HCT116 (cell line): ENCODE results near the gene SMCO1. TPM values are rescaled to one million over a fixed set of nuclear protein-coding genes. Genes with fewer than 3 reads are reported as not detected.

ENCODE experiments used
- ATAC-seq: fragments of 200-7000 bp; cut with Tn5 transposase; 2 replicates; pipeline ENCODE4 v1.9.1; 2020; ENCODE audit warnings: mild to moderate bottlenecking, moderate library complexity
- BruUV-seq: library from RNA; stranded (reverse); fragments of 400-500 nt; replicated peaks from 2 replicates; lab custom pipeline; 2021; lab: Mats Ljungman, UMichigan
- CTCF ChIA-PET: fragments of 300-600 bp; sonication (Branson Sonifier 250); formaldehyde crosslinking; loops from one replicate; lab custom pipeline; 2021; ENCODE audit warnings: antibody characterized with exemption; lab: Charles Lee
- POLR2A ChIA-PET: fragments of 300-600, 350-600 bp; sonication (Branson Sonifier 250); formaldehyde crosslinking; loops from one replicate; lab custom pipeline; 2021; ENCODE audit warnings: antibody characterized with exemption; lab: Charles Lee
- RAD21 ChIA-PET, 2 experiments: fragments of 300-600 bp; sonication (Branson Sonifier 250); formaldehyde crosslinking; loops; one replicate each; lab custom pipeline; 2023; ENCODE audit warnings: low total read pairs in 2 of 2; ENCODE audit not compliant: uncharacterized antibody in 2 of 2, unreplicated experiment in 2 of 2, low non-redundant PET in 1 of 2; lab: Charles Lee
- DNase-seq: peaks from one replicate; pipeline ENCODE4 v3.0.0-alpha.2; 2010; ENCODE audit warnings: low read depth, low spot score
- H2AFZ ChIP-seq: fragments of 200-600 bp; shearing (Covaris generic), sonication (generic); 2 replicates; pipeline ENCODE4 v1.6.1; 2017; ENCODE audit warnings: low read depth, mixed run types, mixed read lengths, antibody characterized with exemption, low read length; ENCODE audit not compliant: poor library complexity, severe bottlenecking
- H3K27ac ChIP-seq: 2 replicates; pipeline ENCODE4 v1.5.1; 2012; ENCODE audit warnings: low read depth, low read length
- H3K27me3 ChIP-seq: fragments of 200-600 bp; sonication (generic); 2 replicates; pipeline ENCODE4 v1.6.1; 2016; ENCODE audit warnings: mixed run types, low read length, mixed read lengths; ENCODE audit not compliant: insufficient read depth
- H3K36me3 ChIP-seq, 2 experiments: fragments of 200-500 bp in 1 of 2; fragments of 200-600 bp in 1 of 2; sonication (Bioruptor generic) in 1 of 2; sonication (generic) in 1 of 2; 2 replicates each; pipeline versions ENCODE4 v1.5.1 to v1.6.1; 2014 to 2016; ENCODE audit warnings: low read length in 2 of 2, inconsistent platforms in 1 of 2, mixed read lengths in 1 of 2, mixed run types in 1 of 2; ENCODE audit not compliant: insufficient read depth in 2 of 2, control insufficient read depth in 1 of 2
- H3K4me1 ChIP-seq, 2 experiments: fragments of 200-600 bp in 1 of 2; sonication (generic) in 1 of 2; 2 replicates each; pipeline versions ENCODE4 v1.5.1 to v1.6.1; 2012 to 2017; ENCODE audit warnings: low read length in 2 of 2, inconsistent platforms in 1 of 2, mild to moderate bottlenecking in 1 of 2, mixed read lengths in 1 of 2, mixed run types in 1 of 2, moderate library complexity in 1 of 2; ENCODE audit not compliant: insufficient read depth in 2 of 2, control insufficient read depth in 1 of 2
- H3K4me2 ChIP-seq: fragments of 200-600 bp; sonication (generic); 2 replicates; pipeline ENCODE4 v1.6.1; 2017; ENCODE audit warnings: mixed run types, low read length, mixed read lengths
- H3K4me3 ChIP-seq, 2 experiments: fragments of 200-600 bp in 1 of 2; sonication (generic) in 1 of 2; replicated peaks in 1 of 2; 2 replicates each; pipeline ENCODE4 v1.5.1; 2011 to 2016; ENCODE audit warnings: low read length in 2 of 2, control low read depth in 1 of 2, low read depth in 1 of 2, mild to moderate bottlenecking in 1 of 2, mixed read lengths in 1 of 2, mixed run types in 1 of 2
- H3K79me2 ChIP-seq: fragments of 200-600 bp; sonication (generic); 2 replicates; pipeline ENCODE4 v1.6.1; 2017; ENCODE audit warnings: mild to moderate bottlenecking, mixed run types, low read length, moderate library complexity, mixed read lengths; ENCODE audit not compliant: insufficient read depth
- H3K9ac ChIP-seq: fragments of 200-600 bp; sonication (generic); 2 replicates; pipeline ENCODE4 v1.6.1; 2016; ENCODE audit warnings: low read length, mixed read lengths
- H3K9me2 ChIP-seq: fragments of 200-600 bp; sonication (generic), shearing (Covaris generic); 2 replicates; pipeline ENCODE4 v1.6.1; 2017; ENCODE audit warnings: mixed run types, mild to moderate bottlenecking, moderate library complexity; ENCODE audit not compliant: insufficient read depth
- H3K9me3 ChIP-seq, 2 experiments: fragments of 200-500 bp in 1 of 2; fragments of 200-600 bp in 1 of 2; sonication (Bioruptor generic) in 1 of 2; sonication (generic) in 1 of 2; 2 replicates each; pipeline ENCODE4 v1.6.1; 2014 to 2017; ENCODE audit warnings: low read length in 2 of 2, mixed read lengths in 2 of 2, inconsistent platforms in 1 of 2, low read depth in 1 of 2, mild to moderate bottlenecking in 1 of 2, mixed run types in 1 of 2, moderate library complexity in 1 of 2; ENCODE audit not compliant: control insufficient read depth in 1 of 2, insufficient read depth in 1 of 2
- H4K20me1 ChIP-seq: fragments of 200-600 bp; sonication (generic), shearing (Covaris generic); 2 replicates; pipeline ENCODE4 v1.6.1; 2017; ENCODE audit warnings: mixed run types, mild to moderate bottlenecking, moderate library complexity; ENCODE audit not compliant: insufficient read depth
- ATF3 ChIP-seq: IDR thresholded peaks from 2 replicates; pipeline ENCODE4 v1.6.1; 2012
- CBX3 ChIP-seq: IDR thresholded peaks from 2 replicates; pipeline ENCODE4 v1.6.1; 2012; ENCODE audit warnings: low read depth
- CEBPB ChIP-seq: IDR thresholded peaks from 2 replicates; pipeline ENCODE4 v1.6.1; 2012; ENCODE audit warnings: low read depth
- EGR1 ChIP-seq: IDR thresholded peaks from 2 replicates; pipeline ENCODE4 v1.6.1; 2012; ENCODE audit warnings: low read depth
- EZH2 ChIP-seq: fragments of 200-600 bp; sonication (generic); IDR thresholded peaks from 2 replicates; pipeline ENCODE4 v1.6.1; 2017; ENCODE audit warnings: antibody characterized with exemption, mixed run types
- MAX ChIP-seq: IDR thresholded peaks from 2 replicates; pipeline ENCODE4 v1.6.1; 2012
- REST ChIP-seq: IDR thresholded peaks from 2 replicates; pipeline ENCODE4 v1.6.1; 2012; ENCODE audit warnings: low read depth
- SIN3A ChIP-seq: IDR thresholded peaks from 2 replicates; pipeline ENCODE4 v1.6.1; 2012; ENCODE audit warnings: low read depth
- SP1 ChIP-seq: IDR thresholded peaks from 2 replicates; pipeline ENCODE4 v1.6.1; 2012; ENCODE audit warnings: low read depth
- TCF7L2 ChIP-seq: IDR thresholded peaks from 2 replicates; pipeline ENCODE4 v1.7.0; 2011; ENCODE audit warnings: borderline replicate concordance, inconsistent platforms; ENCODE audit not compliant: insufficient read depth, insufficient read length; ENCODE audit errors: extremely low read depth
- YY1 ChIP-seq: IDR thresholded peaks from 2 replicates; pipeline ENCODE4 v1.6.1; 2011; ENCODE audit warnings: low read length, low read depth, moderate library complexity, mild to moderate bottlenecking; ENCODE audit not compliant: insufficient replicate concordance; ENCODE audit errors: extremely low read depth
- ZNF274 ChIP-seq: fragments of 200-500 bp; sonication (Bioruptor generic); IDR thresholded peaks from 2 replicates; pipeline ENCODE4 v1.6.1; 2014; ENCODE audit warnings: mild to moderate bottlenecking, low read depth, low read length, inconsistent platforms
- intact Hi-C: fragments of 100-400 bp; cut with micrococcal nuclease; formaldehyde crosslinking; loops from 2 replicates; pipeline ENCODE4 v1.10.0; 2022
- total RNA-seq: library from RNA; stranded (reverse); gene quantifications from one replicate; pipeline ENCODE4 v1.2.1, GENCODE V29; 2021; ENCODE audit not compliant: unreplicated experiment

The SMCO1 gene
- total RNA-seq, 1 experiment from 2014 or later = not detected

GRCh38 chr3:196499807-196500524 lies 15.2 kb downstream of the SMCO1 start:
- DNase-seq = no peak
- ATAC-seq = no peak
- Histone ChIP-seq H3K9me2 (no peaks in the 10 kb centered on the region), H3K9me3 (no peaks in the 10 kb centered on the region), H3K4me3 (no peak overlapping the region), H3K9ac (no peak overlapping the region), H4K20me1 (peaks cover 6% of the 10 kb centered on the region; the same call in 1 of the 2 replicates), H3K36me3 (peaks cover 0 to 20% of the 10 kb centered on the region in 2 experiments; a peak in 1 of 4 replicates), H3K27me3 (no peaks in the 10 kb centered on the region), H2AFZ (no peak overlapping the region), H3K79me2 (peaks cover 85% of the 10 kb centered on the region), H3K27ac (no peak overlapping the region), H3K4me2 (no peak overlapping the region), H3K4me1 (peaks cover 4 to 18% of the 10 kb centered on the region in 2 experiments; a peak in 3 of 4 replicates)
- TSS peak; percentile 0 for BruUV-seq
- CTCF ChIA-PET = no interaction called here
- RAD21 ChIA-PET = no interaction called here
- intact Hi-C loops = loop anchor here (5.0 to 10.0 kb wide), 2 partner anchors 163 to 185 kb away; partner anchors contain the start of genes DYNLT2B and TM4SF19
- POLR2A ChIA-PET = no interaction called here
- TF ChIP-seq EGR1 (no peak), TCF7L2 (no peak), ZNF274 (no peak), SIN3A (no peak), CEBPB (no peak), REST (no peak), CBX3 (no peak), SP1 (no peak), MAX (no peak), EZH2 (no peak), ATF3 (no peak), YY1 (no peak)
